HepG2 (cell line): ENCODE data around the gene GTF3C5. TPM values are rescaled to one million over a fixed set of nuclear protein-coding genes. Genes with fewer than 3 reads are reported as not detected.

ENCODE experiments used
- ATAC-seq: fragments of 200-7000 bp; cut with Tn5 transposase; 3 replicates; pipeline ENCODE4 v1.9.1; 2020; ENCODE audit warnings: mild to moderate bottlenecking, moderate library complexity
- BruUV-seq: library from RNA; stranded (reverse); fragments of 400-500 nt; replicated peaks from 2 replicates; lab custom pipeline; 2021; lab: Mats Ljungman, UMichigan
- CTCF ChIA-PET: fragments of 300-600 bp; formaldehyde crosslinking; extraction: SDS; loops from one replicate; lab custom pipeline; 2021; ENCODE audit warnings: low total read pairs, inconsistent platforms, low intra/inter-chr PET ratio; lab: Yijun Ruan, JAX
- POLR2A ChIA-PET: fragments of 350-600 bp; sonication (Branson Sonifier 250); formaldehyde crosslinking; loops from one replicate; lab custom pipeline; 2020; ENCODE audit warnings: antibody characterized with exemption, inconsistent platforms; lab: Yijun Ruan, JAX
- DNase-seq: peaks from one replicate; pipeline ENCODE4 v3.0.0-alpha.2; 2015; ENCODE audit warnings: low spot score
- FAIRE-seq: peaks from 3 replicates; lab custom pipeline; 2011; peaks lifted over from hg19 to GRCh38; lab: Jason Lieb, UNC
- H2AFZ ChIP-seq: one replicate; pipeline ENCODE4 v1.6.1; 2011; ENCODE audit warnings: low read length, inconsistent platforms
- H3K27ac ChIP-seq: fragments of 300-600 bp; 3 replicates; pipeline ENCODE4 v1.8.0; 2011; ENCODE audit warnings: mixed run types, mild to moderate bottlenecking, mixed read lengths, low read length, inconsistent platforms; ENCODE audit not compliant: insufficient read depth; ENCODE audit errors: extremely low read length
- H3K27me3 ChIP-seq, 2 experiments: fragments of 200-600 bp in 1 of 2; 2 replicates in 1 of 2; 3 replicates in 1 of 2; pipeline versions ENCODE4 v1.6.0 to v1.8.0; 2011; ENCODE audit warnings: low read length in 2 of 2, mild to moderate bottlenecking in 2 of 2, moderate library complexity in 2 of 2, inconsistent platforms in 1 of 2; ENCODE audit not compliant: insufficient read depth in 2 of 2, control insufficient read depth in 1 of 2
- H3K36me3 ChIP-seq, 2 experiments: fragments of 200-600 bp in 1 of 2; replicated peaks in 1 of 2; 2 replicates in 1 of 2; 3 replicates in 1 of 2; pipeline versions ENCODE4 v1.5.1 to v1.8.0; 2011; ENCODE audit warnings: low read length in 2 of 2, inconsistent platforms in 1 of 2; ENCODE audit not compliant: insufficient read depth in 2 of 2, control insufficient read depth in 1 of 2
- H3K4me1 ChIP-seq: 2 replicates; pipeline ENCODE4 v1.5.1; 2012; ENCODE audit warnings: low read length, inconsistent platforms; ENCODE audit not compliant: insufficient read depth
- H3K4me2 ChIP-seq: 2 replicates; pipeline ENCODE4 v1.6.0; 2011; ENCODE audit warnings: low read depth, low read length, inconsistent platforms
- H3K4me3 ChIP-seq, 3 experiments: fragments of 200-600 bp in 1 of 3; sonication (generic), shearing (Covaris generic) in 1 of 3; replicated peaks in 1 of 3; 2 replicates each; pipeline ENCODE4 v1.5.1; 2011 to 2016; ENCODE audit warnings: low read length in 3 of 3, inconsistent platforms in 2 of 3, low read depth in 2 of 3, mild to moderate bottlenecking in 2 of 3, control low read depth in 1 of 3, mixed read lengths in 1 of 3; ENCODE audit not compliant: insufficient read depth in 1 of 3
- H3K79me2 ChIP-seq: one replicate; pipeline ENCODE4 v1.6.1; 2011; ENCODE audit warnings: low read length, inconsistent platforms; ENCODE audit not compliant: insufficient read depth
- H3K9ac ChIP-seq: 2 replicates; pipeline ENCODE4 v1.6.0; 2011; ENCODE audit warnings: mild to moderate bottlenecking, low read depth, low read length, inconsistent platforms; ENCODE audit not compliant: insufficient read depth
- H3K9me3 ChIP-seq: 2 replicates; pipeline ENCODE4 v1.5.1; 2012; ENCODE audit warnings: mild to moderate bottlenecking, low read length
- H4K20me1 ChIP-seq: 2 replicates; pipeline ENCODE4 v1.6.0; 2011; ENCODE audit warnings: inconsistent platforms, mild to moderate bottlenecking, low read length, moderate library complexity; ENCODE audit not compliant: insufficient read depth
- KAT2B ChIP-seq: fragments of 150-350 bp; IDR thresholded peaks from 2 replicates; pipeline ENCODE4 v1.6.1; 2014; ENCODE audit warnings: low read depth, low read length, borderline replicate concordance
- KLF9 ChIP-seq: IDR thresholded peaks from 2 replicates; pipeline ENCODE4 v1.6.1; 2016; ENCODE audit warnings: low read depth
- NFYC ChIP-seq: IDR thresholded peaks from 2 replicates; pipeline ENCODE4 v1.6.1; 2016; ENCODE audit warnings: missing genetic modification reagents, missing compliant biosample characterization
- POLR2AphosphoS2 ChIP-seq: IDR thresholded peaks from 2 replicates; pipeline ENCODE4 v1.6.1; 2011; ENCODE audit warnings: low read depth, low read length, improper control_type of control experiment
- POLR2G ChIP-seq: fragments of 200-400 bp; formaldehyde crosslinking; IDR thresholded peaks from 2 replicates; pipeline ENCODE4 v1.6.1; 2018; ENCODE audit warnings: mild to moderate bottlenecking, low read depth, low read length, moderate library complexity
- YEATS2 ChIP-seq: sonication (generic); formaldehyde crosslinking; IDR thresholded peaks from 2 replicates; pipeline ENCODE4 v1.4.0; 2020; ENCODE audit warnings: missing genetic modification reagents, borderline replicate concordance
- ZBTB20 ChIP-seq: sonication (generic); formaldehyde crosslinking; IDR thresholded peaks from 2 replicates; pipeline ENCODE4 v1.8.1; 2023; ENCODE audit warnings: missing genetic modification reagents, low read depth, mild to moderate bottlenecking, borderline replicate concordance
- ZNF296 ChIP-seq: sonication (generic); formaldehyde crosslinking; conservative IDR thresholded peaks from 2 replicates; pipeline ENCODE4 v1.5.0; 2020; ENCODE audit warnings: mild to moderate bottlenecking, missing genetic modification reagents
- ZNF317 ChIP-seq: sonication (generic); formaldehyde crosslinking; IDR thresholded peaks from 2 replicates; pipeline ENCODE4 v1.5.0; 2020; ENCODE audit warnings: mild to moderate bottlenecking, missing genetic modification reagents
- ZNF558 ChIP-seq: sonication (generic); formaldehyde crosslinking; IDR thresholded peaks from 2 replicates; pipeline ENCODE4 v1.9.0; 2022; ENCODE audit warnings: mild to moderate bottlenecking, missing genetic modification reagents, borderline replicate concordance
- ZZZ3 ChIP-seq: sonication (generic); formaldehyde crosslinking; IDR thresholded peaks from 2 replicates; pipeline ENCODE4 v1.4.0; 2020; ENCODE audit warnings: missing genetic modification reagents, mild to moderate bottlenecking, borderline replicate concordance
- WGBS: methylation state at CpG from one replicate; pipeline ENCODE4 v1.1.6; 2017; ENCODE audit warnings: low lambda C conversion rate; 5-methylcytosine and 5-hydroxymethylcytosine counted together
- in situ Hi-C: cut with HindIII; loops from 2 replicates; pipeline ENCODE4 v1.10.0; 2017; ENCODE audit warnings: low pct_unique_long_range_greater_than_20kb; ENCODE audit not compliant: extremely low pct_ligation_motif_present
- intact Hi-C: fragments of 100-400 bp; cut with micrococcal nuclease; formaldehyde crosslinking; loops from one replicate; pipeline ENCODE4 v1.10.0; 2022; ENCODE audit not compliant: unreplicated experiment
- polyA plus RNA-seq, 8 experiments: library from polyadenylated mRNA; depleted of rRNA in 3 of 8; stranded (reverse) in 7 of 8; unstranded in 1 of 8; fragments of >200 nt; fragmentation: Illumina TruSeq in 4 of 8; extraction: Trizol in 4 of 8; gene quantifications; 2 replicates each; pipeline versions ENCODE4 v1.2.1 to v1.2.3, GENCODE V29; 2011 to 2016; ENCODE audit warnings: low read depth in 4 of 8, missing spikeins in 1 of 8, mixed read lengths in 1 of 8; ENCODE audit not compliant: insufficient read depth in 1 of 8
- total RNA-seq, 5 experiments: library from RNA; depleted of rRNA; stranded (reverse); fragments of >200 nt; fragmentation: Illumina TruSeq; extraction: Trizol; gene quantifications; 2 replicates each; pipeline ENCODE4 v1.2.3, GENCODE V29; 2016; ENCODE audit warnings: low read depth in 1 of 5
- TF ChIP-seq, protein P1 (sequence below), 2 experiments: sonication (generic) in 1 of 2; formaldehyde crosslinking in 1 of 2; IDR thresholded peaks; 2 replicates each; pipeline versions ENCODE4 v1.5.1 to v1.6.1; 2011 to 2020; ENCODE audit warnings: borderline replicate concordance in 1 of 2, low read depth in 1 of 2, low read length in 1 of 2, mild to moderate bottlenecking in 1 of 2, missing genetic modification reagents in 1 of 2, moderate library complexity in 1 of 2
- TF ChIP-seq, protein P2 (sequence below): sonication (generic); formaldehyde crosslinking; IDR thresholded peaks from 2 replicates; pipeline ENCODE4 v1.8.1; 2023; ENCODE audit warnings: mild to moderate bottlenecking, missing genetic modification reagents

The GTF3C5 gene
- total and polyA plus RNA-seq, 2 of the 13 experiments (the other 11 are each of a cell fraction or from before 2014, with no cell fraction given): 66.9 to 92.6 TPM

DNA sequence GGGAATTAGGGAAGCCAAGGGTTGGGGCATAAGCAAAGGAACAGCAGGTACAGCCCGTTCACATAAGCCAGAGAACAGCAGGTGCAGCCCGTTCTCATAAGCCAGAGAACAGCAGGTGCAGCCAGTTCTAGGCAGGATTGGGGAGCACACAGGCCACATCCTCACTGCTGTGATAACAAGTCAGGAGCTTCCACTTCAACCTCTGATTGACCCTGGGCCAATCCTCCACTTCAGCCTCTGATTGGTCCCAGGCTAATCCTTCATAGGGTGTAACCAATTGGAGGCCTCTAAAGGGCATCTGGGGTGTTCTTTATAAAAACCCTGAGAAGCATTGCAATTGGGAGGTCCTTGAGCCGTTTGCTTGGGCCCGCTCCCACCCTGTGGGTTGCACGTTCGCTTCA is 58.5 kb downstream of the GTF3C5 start:
- WGBS: 66% methylated on average over 6 of the region's 6 CpGs
- H3K4me1 ChIP-seq: no peaks in the 10 kb centered on the region
- no peak for TF ChIP-seq POLR2G
- TF ChIP-seq NFYC (CRISPR knock-in tag): peak; percentile 46
- no peak overlapping the region for H3K4me2 ChIP-seq
- DNase-seq (no peak), FAIRE-seq (no peak), ATAC-seq (no peak)
- no peak overlapping the region for H3K9ac ChIP-seq
- in situ Hi-C loops (no loop called here), intact Hi-C loops (no loop called here)
- H3K4me3 ChIP-seq: no peak overlapping the region
- no peaks in the 10 kb centered on the region for H3K36me3 ChIP-seq
- H4K20me1 ChIP-seq: no peaks in the 10 kb centered on the region
- no peak overlapping the region for H2AFZ ChIP-seq
- no peaks in the 10 kb centered on the region for H3K79me2 ChIP-seq
- H3K27me3 ChIP-seq: peaks cover 0 to 15% of the 10 kb centered on the region in 2 experiments; a peak in 2 of 5 replicates
- no peak overlapping the region for H3K27ac ChIP-seq
- BruUV-seq: no TSS peak
- H3K9me3 ChIP-seq: no peaks in the 10 kb centered on the region
- POLR2A ChIA-PET: interaction anchor here (0.8 kb wide), 1 partner anchor 58 kb away, joined by 3 read pairs; the partner anchor contains the start of gene GTF3C5
- CTCF ChIA-PET: no interaction called here

DNA sequence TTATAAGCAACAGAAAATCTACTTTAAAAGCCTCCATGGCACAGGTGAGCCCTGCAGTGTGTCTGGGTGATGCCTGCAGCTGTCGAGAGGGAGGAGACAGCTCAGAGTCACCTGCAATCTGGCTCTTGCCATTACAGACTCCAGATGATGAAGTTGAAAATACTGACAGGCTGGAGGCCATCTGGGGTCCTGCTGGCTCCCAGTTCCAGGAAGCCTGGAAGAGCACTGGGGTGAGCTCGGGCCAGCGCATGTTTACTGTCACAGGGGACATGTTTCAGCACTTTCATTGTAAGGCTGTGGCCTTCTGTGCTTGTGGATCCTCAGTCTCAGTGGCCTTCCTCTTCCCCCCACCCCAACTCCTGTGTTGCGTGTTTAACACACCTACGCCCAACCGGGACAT is 59.4 kb downstream of the GTF3C5 start:
- intact Hi-C loops: loop anchor here (5.0 kb wide), 1 partner anchor 1077 kb away; no protein-coding TSS in a partner anchor
- no peak for TF ChIP-seq ZZZ3
- TF ChIP-seq POLR2AphosphoS2: no peak
- TF ChIP-seq, protein P1, sequence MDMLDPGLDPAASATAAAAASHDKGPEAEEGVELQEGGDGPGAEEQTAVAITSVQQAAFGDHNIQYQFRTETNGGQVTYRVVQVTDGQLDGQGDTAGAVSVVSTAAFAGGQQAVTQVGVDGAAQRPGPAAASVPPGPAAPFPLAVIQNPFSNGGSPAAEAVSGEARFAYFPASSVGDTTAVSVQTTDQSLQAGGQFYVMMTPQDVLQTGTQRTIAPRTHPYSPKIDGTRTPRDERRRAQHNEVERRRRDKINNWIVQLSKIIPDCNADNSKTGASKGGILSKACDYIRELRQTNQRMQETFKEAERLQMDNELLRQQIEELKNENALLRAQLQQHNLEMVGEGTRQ (IDR thresholded peaks at IDR 0.05; ENCODE audit: low read depth, low read length): no peak
- TF ChIP-seq, protein P1 (CRISPR knock-in tag; IDR thresholded peaks at IDR 0.05; ENCODE audit: borderline replicate concordance): no peak
- no peak for TF ChIP-seq ZNF317 (CRISPR knock-in tag)
- no peak for TF ChIP-seq ZBTB20 (CRISPR knock-in tag)
- no peak for TF ChIP-seq KLF9 (CRISPR knock-in tag)
- no peak for TF ChIP-seq ZNF558 (CRISPR knock-in tag)
- TF ChIP-seq KAT2B: no peak
- TF ChIP-seq ZNF296: no peak
- TF ChIP-seq YEATS2: no peak
- TF ChIP-seq, protein P2, sequence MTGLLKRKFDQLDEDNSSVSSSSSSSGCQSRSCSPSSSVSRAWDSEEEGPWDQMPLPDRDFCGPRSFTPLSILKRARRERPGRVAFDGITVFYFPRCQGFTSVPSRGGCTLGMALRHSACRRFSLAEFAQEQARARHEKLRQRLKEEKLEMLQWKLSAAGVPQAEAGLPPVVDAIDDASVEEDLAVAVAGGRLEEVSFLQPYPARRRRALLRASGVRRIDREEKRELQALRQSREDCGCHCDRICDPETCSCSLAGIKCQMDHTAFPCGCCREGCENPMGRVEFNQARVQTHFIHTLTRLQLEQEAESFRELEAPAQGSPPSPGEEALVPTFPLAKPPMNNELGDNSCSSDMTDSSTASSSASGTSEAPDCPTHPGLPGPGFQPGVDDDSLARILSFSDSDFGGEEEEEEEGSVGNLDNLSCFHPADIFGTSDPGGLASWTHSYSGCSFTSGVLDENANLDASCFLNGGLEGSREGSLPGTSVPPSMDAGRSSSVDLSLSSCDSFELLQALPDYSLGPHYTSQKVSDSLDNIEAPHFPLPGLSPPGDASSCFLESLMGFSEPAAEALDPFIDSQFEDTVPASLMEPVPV: no peak
- ATAC-seq: no peak
- H3K27me3 ChIP-seq: peaks cover 0 to 15% of the 10 kb centered on the region in 2 experiments; a peak in 2 of 5 replicates
- H2AFZ ChIP-seq: no peak overlapping the region
- H3K9me3 ChIP-seq: no peaks in the 10 kb centered on the region
- no peak overlapping the region for H3K27ac ChIP-seq
- no peaks in the 10 kb centered on the region for H4K20me1 ChIP-seq
- no peak overlapping the region for H3K9ac ChIP-seq
- H3K4me2 ChIP-seq: no peak overlapping the region
- no peaks in the 10 kb centered on the region for H3K36me3 ChIP-seq
- in situ Hi-C loops: no loop called here
- FAIRE-seq: no peak
- H3K79me2 ChIP-seq: no peaks in the 10 kb centered on the region
- ChIA-PET CTCF (no interaction called here), POLR2A (no interaction called here)
- BruUV-seq: no TSS peak
- H3K4me1 ChIP-seq: no peaks in the 10 kb centered on the region
- H3K4me3 ChIP-seq: no peak overlapping the region
- DNase-seq: no peak
- WGBS: 66% methylated on average over 5 of the region's 6 CpGs
